Bone marrow (tissue), 2 donors: Measurements from ENCODE around the gene ANKRD60.

ENCODE experiments used
- DNase-seq, 2 donors: peaks; one replicate each; lab custom pipeline; 2025; lab: John Stamatoyannopoulos, UW

ANKRD60 gene

GRCh38 chr20:58244517-58245030 lies 16.1 kb upstream of the ANKRD60 start:
- DNase-seq = no peak

GRCh38 chr20:58243653-58244410 lies 15.4 kb upstream of the ANKRD60 start:
- no peak for DNase-seq

- DNase-seq = no peak
Measured at GRCh38 chr20:58242824-58243223, 14.4 kb upstream of the ANKRD60 start.

- DNase-seq = no peak
Measured at GRCh38 chr20:58241766-58242465, 13.5 kb upstream of the ANKRD60 start.

- no peak for DNase-seq
Measured at GRCh38 chr20:58240471-58240870, 12.0 kb upstream of the ANKRD60 start.

- DNase-seq = no peak
Measured at GRCh38 chr20:58239216-58239615, 10.8 kb upstream of the ANKRD60 start.

GRCh38 chr20:58238490-58238889 lies 10.0 kb upstream of the ANKRD60 start:
- no peak for DNase-seq

- no peak for DNase-seq
Measured at GRCh38 chr20:58237318-58238132, 9.1 kb upstream of the ANKRD60 start.

- DNase-seq = peak; percentile 46 to 60
Measured at GRCh38 chr20:58236612-58237317, 8.3 kb upstream of the ANKRD60 start.

GRCh38 chr20:58235010-58235409 lies 6.6 kb upstream of the ANKRD60 start:
- no peak for DNase-seq

- no peak for DNase-seq
Measured at GRCh38 chr20:58233881-58234528, 5.6 kb upstream of the ANKRD60 start.

GRCh38 chr20:58233393-58233792 lies 4.9 kb upstream of the ANKRD60 start:
- DNase-seq = no peak

- no peak for DNase-seq
Measured at GRCh38 chr20:58231683-58232082, 3.2 kb upstream of the ANKRD60 start.

GRCh38 chr20:58229198-58229798 lies 845 bp upstream of the ANKRD60 start:
- no peak for DNase-seq

- no peak for DNase-seq
Measured at GRCh38 chr20:58228103-58228483, 360 bp downstream of the ANKRD60 start.

GRCh38 chr20:58227391-58228102 lies 906 bp downstream of the ANKRD60 start:
- no peak for DNase-seq

- DNase-seq = no peak
Measured at GRCh38 chr20:58225452-58226200, 2.8 kb downstream of the ANKRD60 start.

GRCh38 chr20:58224974-58225373 lies 3.5 kb downstream of the ANKRD60 start:
- DNase-seq = no peak

GRCh38 chr20:58224097-58224496 lies 4.4 kb downstream of the ANKRD60 start:
- no peak for DNase-seq
